Measurements from ENCODE around the gene FILIP1L. TPM values are rescaled to one million over a fixed set of nuclear protein-coding genes. Genes with fewer than 3 reads are reported as not detected.

Gene FILIP1L
- polyA plus RNA-seq, 1 donor (not counting 4 experiments of a cell fraction or from before 2014, with no cell fraction given): 14.7 TPM

GRCh38 chr3:100067589-100067988 lies 46.7 kb downstream of the FILIP1L start:
- H3K27ac ChIP-seq (ENCODE audit: control insufficient read depth, insufficient read depth, low read length): no peak overlapping the region
- no peaks in the 10 kb centered on the region for H3K36me3 ChIP-seq (ENCODE audit: control insufficient read depth in 2 of 2, extremely low read depth in 1 of 2, insufficient read depth in 2 of 2, low read length in 2 of 2)
- no peaks in the 10 kb centered on the region for H3K79me2 ChIP-seq (ENCODE audit: control insufficient read depth, insufficient read depth, low read length)
- no peak overlapping the region for H3K4me2 ChIP-seq (ENCODE audit: control insufficient read depth, extremely low read depth, insufficient read depth, low read depth, low read length)
- no peak for TF ChIP-seq CTCF (optimal IDR thresholded peaks at IDR 0.05 in 1 of 3, IDR thresholded peaks at IDR 0.05 in 1 of 3, conservative IDR thresholded peaks at IDR 0.05 in 1 of 3; ENCODE audit: extremely low read depth in 1 of 3, insufficient read depth in 2 of 3, low read length in 3 of 3)
- TF ChIP-seq EZH2 (IDR thresholded peaks at IDR 0.05; ENCODE audit: low read length): no peak
- H3K9ac ChIP-seq (ENCODE audit: control insufficient read depth, extremely low read depth, insufficient read depth, low read length): no peak overlapping the region
- H3K9me1 ChIP-seq (ENCODE audit: control insufficient read depth, extremely low read depth, insufficient read depth, low read length): no peaks in the 10 kb centered on the region
- H3K4me1 ChIP-seq (ENCODE audit: control insufficient read depth, extremely low read depth, insufficient read depth, low read length): no peaks in the 10 kb centered on the region
- no peaks in the 10 kb centered on the region for H3K9me3 ChIP-seq (ENCODE audit: control insufficient read depth, low read depth, low read length)
- dilution Hi-C loops (cut with MboI; ENCODE audit: extremely low pct_ligation_motif_present, low sequenced_read_pairs): no loop called here
- no peaks in the 10 kb centered on the region for H4K20me1 ChIP-seq (ENCODE audit: control insufficient read depth, extremely low read depth, insufficient read depth, low read length)
- DNase-seq (ENCODE audit: low read depth, low spot score) (no peak), FAIRE-seq (no peak)
- no peak overlapping the region for H2AFZ ChIP-seq (ENCODE audit: control insufficient read depth, low read length)
- H3K4me3 ChIP-seq (ENCODE audit: control insufficient read depth in 2 of 3, extremely low read depth in 1 of 3, insufficient read depth in 2 of 3, low read depth in 1 of 3, low read length in 3 of 3): no peak overlapping the region
- H3K27me3 ChIP-seq (ENCODE audit: control insufficient read depth, extremely low read depth, insufficient read depth, low read length): no peaks in the 10 kb centered on the region

- no peaks in the 10 kb centered on the region for H3K9me1 ChIP-seq (ENCODE audit: control insufficient read depth, extremely low read depth, insufficient read depth, low read length)
- no peak overlapping the region for H3K9ac ChIP-seq (ENCODE audit: control insufficient read depth, extremely low read depth, insufficient read depth, low read length)
- no peaks in the 10 kb centered on the region for H3K4me1 ChIP-seq (ENCODE audit: control insufficient read depth, extremely low read depth, insufficient read depth, low read length)
- DNase-seq (ENCODE audit: low read depth, low spot score) (no peak), FAIRE-seq (no peak)
- TF ChIP-seq EZH2 (IDR thresholded peaks at IDR 0.05; ENCODE audit: low read length): no peak
- TF ChIP-seq CTCF (optimal IDR thresholded peaks at IDR 0.05 in 1 of 3, IDR thresholded peaks at IDR 0.05 in 1 of 3, conservative IDR thresholded peaks at IDR 0.05 in 1 of 3; ENCODE audit: extremely low read depth in 1 of 3, insufficient read depth in 2 of 3, low read length in 3 of 3): no peak
- no peaks in the 10 kb centered on the region for H3K36me3 ChIP-seq (ENCODE audit: control insufficient read depth in 2 of 2, extremely low read depth in 1 of 2, insufficient read depth in 2 of 2, low read length in 2 of 2)
- dilution Hi-C loops (cut with MboI; ENCODE audit: extremely low pct_ligation_motif_present, low sequenced_read_pairs): no loop called here
- no peaks in the 10 kb centered on the region for H3K27me3 ChIP-seq (ENCODE audit: control insufficient read depth, extremely low read depth, insufficient read depth, low read length)
- no peak overlapping the region for H3K27ac ChIP-seq (ENCODE audit: control insufficient read depth, insufficient read depth, low read length)
- H3K79me2 ChIP-seq (ENCODE audit: control insufficient read depth, insufficient read depth, low read length): no peaks in the 10 kb centered on the region
- H4K20me1 ChIP-seq (ENCODE audit: control insufficient read depth, extremely low read depth, insufficient read depth, low read length): no peaks in the 10 kb centered on the region
- no peak overlapping the region for H3K4me2 ChIP-seq (ENCODE audit: control insufficient read depth, extremely low read depth, insufficient read depth, low read depth, low read length)
- no peak overlapping the region for H2AFZ ChIP-seq (ENCODE audit: control insufficient read depth, low read length)
- no peaks in the 10 kb centered on the region for H3K9me3 ChIP-seq (ENCODE audit: control insufficient read depth, low read depth, low read length)
- H3K4me3 ChIP-seq (ENCODE audit: control insufficient read depth in 2 of 3, extremely low read depth in 1 of 3, insufficient read depth in 2 of 3, low read depth in 1 of 3, low read length in 3 of 3): no peak overlapping the region
Measured at GRCh38 chr3:100063929-100064461, 50.3 kb downstream of the FILIP1L start.

All from keratinocyte (primary cell).